Measurements from ENCODE around the gene FMOD.

Gene FMOD

GRCh38 chr1:203327684-203328457 is 23.1 kb downstream of the FMOD start:
- H3K4me1 ChIP-seq (ENCODE audit: control insufficient read depth in 2 of 2, insufficient read depth in 2 of 2, low read length in 2 of 2): peaks cover 52 to 63% of the 10 kb centered on the region in 2 donors

GRCh38 chr1:203326830-203327683 is 23.9 kb downstream of the FMOD start:
- peak overlapping the region; percentile 93 to 99 for H3K27ac ChIP-seq (ENCODE audit: low read depth in 2 of 2, low read length in 2 of 2)
- peaks cover 60 to 71% of the 10 kb centered on the region in 2 donors for H3K4me1 ChIP-seq (ENCODE audit: control insufficient read depth in 2 of 2, insufficient read depth in 2 of 2, low read length in 2 of 2)
- H3K9me3 ChIP-seq (ENCODE audit: control insufficient read depth in 2 of 2, low read length in 2 of 2): no peaks in the 10 kb centered on the region
- H3K36me3 ChIP-seq (ENCODE audit: control insufficient read depth in 2 of 2, insufficient read depth in 2 of 2, low read length in 2 of 2): no peaks in the 10 kb centered on the region
- no peaks in the 10 kb centered on the region for H3K27me3 ChIP-seq (ENCODE audit: control insufficient read depth in 2 of 2, insufficient read depth in 2 of 2, low read length in 2 of 2)
- peak overlapping the region; percentile 84 to 87 for H3K9ac ChIP-seq (ENCODE audit: low read depth in 1 of 2, low read length in 2 of 2)
- H3K4me3 ChIP-seq (ENCODE audit: low read length in 2 of 2): peak overlapping the region; percentile 59 to 73

More at GRCh38 chr1:203327684-203328457, 23.1 kb downstream of the FMOD start:
- Histone ChIP-seq H3K27me3 (ENCODE audit: control insufficient read depth in 2 of 2, insufficient read depth in 2 of 2, low read length in 2 of 2) (no peaks in the 10 kb centered on the region), H3K9ac (ENCODE audit: low read depth in 1 of 2, low read length in 2 of 2) (peak overlapping the region; percentile 82 to 83), H3K9me3 (ENCODE audit: control insufficient read depth in 2 of 2, low read length in 2 of 2) (no peaks in the 10 kb centered on the region), H3K4me3 (ENCODE audit: low read length in 2 of 2) (peak overlapping the region; percentile 59 to 72), H3K27ac (ENCODE audit: low read depth in 2 of 2, low read length in 2 of 2) (peak overlapping the region; percentile 93 to 99), H3K36me3 (ENCODE audit: control insufficient read depth in 2 of 2, insufficient read depth in 2 of 2, low read length in 2 of 2) (no peaks in the 10 kb centered on the region)

- Histone ChIP-seq H3K4me1 (ENCODE audit: control insufficient read depth in 2 of 2, insufficient read depth in 2 of 2, low read length in 2 of 2) (peaks cover 75 to 86% of the 10 kb centered on the region in 2 donors), H3K27me3 (ENCODE audit: control insufficient read depth in 2 of 2, insufficient read depth in 2 of 2, low read length in 2 of 2) (no peaks in the 10 kb centered on the region), H3K27ac (ENCODE audit: low read depth in 2 of 2, low read length in 2 of 2) (peak overlapping the region; percentile 93 to 99), H3K36me3 (ENCODE audit: control insufficient read depth in 2 of 2, insufficient read depth in 2 of 2, low read length in 2 of 2) (no peaks in the 10 kb centered on the region), H3K4me3 (ENCODE audit: low read length in 2 of 2) (peak overlapping the region; percentile 18 to 39), H3K9me3 (ENCODE audit: control insufficient read depth in 2 of 2, low read length in 2 of 2) (no peaks in the 10 kb centered on the region), H3K9ac (ENCODE audit: low read depth in 1 of 2, low read length in 2 of 2) (peak overlapping the region; percentile 52 to 59)
Observed at GRCh38 chr1:203325418-203326091, 25.4 kb downstream of the FMOD start.

- H3K9ac ChIP-seq (ENCODE audit: low read depth in 1 of 2, low read length in 2 of 2): peak overlapping the region; percentile 52 to 59
Observed at GRCh38 chr1:203325026-203325417, 25.9 kb downstream of the FMOD start.

GRCh38 chr1:203324105-203325025 is 26.6 kb downstream of the FMOD start:
- Histone ChIP-seq H3K4me1 (ENCODE audit: control insufficient read depth in 2 of 2, insufficient read depth in 2 of 2, low read length in 2 of 2) (peaks cover 86 to 93% of the 10 kb centered on the region in 2 donors), H3K9ac (ENCODE audit: low read depth in 1 of 2, low read length in 2 of 2) (peak overlapping the region; percentile 52 to 59), H3K27ac (ENCODE audit: low read depth in 2 of 2, low read length in 2 of 2) (peak overlapping the region; percentile 93 to 99), H3K9me3 (ENCODE audit: control insufficient read depth in 2 of 2, low read length in 2 of 2) (no peaks in the 10 kb centered on the region), H3K36me3 (ENCODE audit: control insufficient read depth in 2 of 2, insufficient read depth in 2 of 2, low read length in 2 of 2) (no peaks in the 10 kb centered on the region), H3K4me3 (ENCODE audit: low read length in 2 of 2) (peak overlapping the region; percentile 0 to 18), H3K27me3 (ENCODE audit: control insufficient read depth in 2 of 2, insufficient read depth in 2 of 2, low read length in 2 of 2) (no peaks in the 10 kb centered on the region)

More at GRCh38 chr1:203325026-203325417, 25.9 kb downstream of the FMOD start:
- peak overlapping the region; percentile 93 to 99 for H3K27ac ChIP-seq (ENCODE audit: low read depth in 2 of 2, low read length in 2 of 2)
- H3K36me3 ChIP-seq (ENCODE audit: control insufficient read depth in 2 of 2, insufficient read depth in 2 of 2, low read length in 2 of 2): no peaks in the 10 kb centered on the region
- peak overlapping the region; percentile 18 to 39 for H3K4me3 ChIP-seq (ENCODE audit: low read length in 2 of 2)
- H3K27me3 ChIP-seq (ENCODE audit: control insufficient read depth in 2 of 2, insufficient read depth in 2 of 2, low read length in 2 of 2): no peaks in the 10 kb centered on the region
- H3K4me1 ChIP-seq (ENCODE audit: control insufficient read depth in 2 of 2, insufficient read depth in 2 of 2, low read length in 2 of 2): peaks cover 80 to 91% of the 10 kb centered on the region in 2 donors
- H3K9me3 ChIP-seq (ENCODE audit: control insufficient read depth in 2 of 2, low read length in 2 of 2): no peaks in the 10 kb centered on the region

GRCh38 chr1:203323587-203323986 is 27.3 kb downstream of the FMOD start:
- peak overlapping the region; percentile 93 to 99 for H3K27ac ChIP-seq (ENCODE audit: low read depth in 2 of 2, low read length in 2 of 2)
- H3K9me3 ChIP-seq (ENCODE audit: control insufficient read depth in 2 of 2, low read length in 2 of 2): no peaks in the 10 kb centered on the region
- H3K27me3 ChIP-seq (ENCODE audit: control insufficient read depth in 2 of 2, insufficient read depth in 2 of 2, low read length in 2 of 2): no peaks in the 10 kb centered on the region
- H3K36me3 ChIP-seq (ENCODE audit: control insufficient read depth in 2 of 2, insufficient read depth in 2 of 2, low read length in 2 of 2): no peaks in the 10 kb centered on the region
- H3K4me1 ChIP-seq (ENCODE audit: control insufficient read depth in 2 of 2, insufficient read depth in 2 of 2, low read length in 2 of 2): peaks cover 86 to 91% of the 10 kb centered on the region in 2 donors
- H3K9ac ChIP-seq (ENCODE audit: low read depth in 1 of 2, low read length in 2 of 2): peak overlapping the region; percentile 1 to 37
- H3K4me3 ChIP-seq (ENCODE audit: low read length in 2 of 2): no peak overlapping the region

- Histone ChIP-seq H3K9ac (ENCODE audit: low read depth in 1 of 2, low read length in 2 of 2) (peak overlapping the region; percentile 1 to 8), H3K4me3 (ENCODE audit: low read length in 2 of 2) (no peak overlapping the region), H3K4me1 (ENCODE audit: control insufficient read depth in 2 of 2, insufficient read depth in 2 of 2, low read length in 2 of 2) (peaks cover 79 to 87% of the 10 kb centered on the region in 2 donors), H3K9me3 (ENCODE audit: control insufficient read depth in 2 of 2, low read length in 2 of 2) (no peaks in the 10 kb centered on the region), H3K27me3 (ENCODE audit: control insufficient read depth in 2 of 2, insufficient read depth in 2 of 2, low read length in 2 of 2) (no peaks in the 10 kb centered on the region), H3K27ac (ENCODE audit: low read depth in 2 of 2, low read length in 2 of 2) (peak overlapping the region; percentile 93 to 99), H3K36me3 (ENCODE audit: control insufficient read depth in 2 of 2, insufficient read depth in 2 of 2, low read length in 2 of 2) (no peaks in the 10 kb centered on the region)
Observed at GRCh38 chr1:203322500-203323179, 28.3 kb downstream of the FMOD start.

GRCh38 chr1:203321273-203322052 is 29.5 kb downstream of the FMOD start:
- H3K4me3 ChIP-seq (ENCODE audit: low read length in 2 of 2): no peak overlapping the region
- H3K4me1 ChIP-seq (ENCODE audit: control insufficient read depth in 2 of 2, insufficient read depth in 2 of 2, low read length in 2 of 2): peaks cover 80 to 91% of the 10 kb centered on the region in 2 donors
- peak overlapping the region in 1 of 2 donors; percentile 49 for H3K9ac ChIP-seq (ENCODE audit: low read depth in 1 of 2, low read length in 2 of 2)
- no peaks in the 10 kb centered on the region for H3K36me3 ChIP-seq (ENCODE audit: control insufficient read depth in 2 of 2, insufficient read depth in 2 of 2, low read length in 2 of 2)
- no peaks in the 10 kb centered on the region for H3K9me3 ChIP-seq (ENCODE audit: control insufficient read depth in 2 of 2, low read length in 2 of 2)
- H3K27ac ChIP-seq (ENCODE audit: low read depth in 2 of 2, low read length in 2 of 2): peak overlapping the region; percentile 93 to 99
- H3K27me3 ChIP-seq (ENCODE audit: control insufficient read depth in 2 of 2, insufficient read depth in 2 of 2, low read length in 2 of 2): no peaks in the 10 kb centered on the region

All from mucosa of rectum (tissue), 2 donors.